IMR-90 (cell line): ENCODE measurements around the gene ALDH3B2. TPM values are rescaled to one million over a fixed set of nuclear protein-coding genes. Genes with fewer than 3 reads are reported as not detected.
A peak's percentile ranks its signal among the peaks of the same experiment; 100 is the strongest.

Experiments used
- ATAC-seq: fragments of 200-7000 bp; cut with Tn5 transposase; 2 replicates; pipeline ENCODE4 v1.9.1; 2020; ENCODE audit warnings: low read depth, mild to moderate bottlenecking, moderate library complexity
- BruUV-seq: library from RNA; stranded (reverse); fragments of 400-500 nt; replicated peaks from 2 replicates; lab custom pipeline; 2021; lab: Mats Ljungman, UMichigan
- CTCF ChIA-PET: fragments of 300-600 bp; formaldehyde crosslinking; extraction: SDS; loops from one replicate; lab custom pipeline; 2021; ENCODE audit warnings: antibody characterized with exemption; lab: Yijun Ruan, JAX
- POLR2A ChIA-PET: fragments of 300-600 bp; sonication (Branson Sonifier 250); formaldehyde crosslinking; loops from one replicate; lab custom pipeline; 2022; ENCODE audit warnings: antibody characterized with exemption; ENCODE audit not compliant: unreplicated experiment; lab: Charles Lee
- DNase-seq: peaks from one replicate; pipeline ENCODE4 v3.0.0; 2013
- H2AFZ ChIP-seq: replicated peaks from 2 replicates; pipeline ENCODE3; 2013; ENCODE audit warnings: low read length, mild to moderate bottlenecking; ENCODE audit not compliant: poor library complexity
- H2AK5ac ChIP-seq: 2 replicates; pipeline ENCODE4 v1.6.1; 2013; ENCODE audit warnings: low read depth, low read length, inconsistent platforms
- H2AK9ac ChIP-seq: replicated peaks from 2 replicates; pipeline ENCODE3; 2013; ENCODE audit warnings: mild to moderate bottlenecking, low read depth, low read length, moderate library complexity; ENCODE audit not compliant: poor library complexity
- H2BK120ac ChIP-seq: 2 replicates; pipeline ENCODE4 v1.6.1; 2013; ENCODE audit warnings: low read depth, low read length, inconsistent platforms
- H2BK15ac ChIP-seq: 3 replicates; pipeline ENCODE4 v1.6.1; 2013; ENCODE audit warnings: low read depth, low read length, inconsistent platforms
- H2BK20ac ChIP-seq: 2 replicates; pipeline ENCODE4 v1.6.1; 2013; ENCODE audit warnings: low read depth, mild to moderate bottlenecking, inconsistent platforms, low read length, moderate library complexity
- H2BK5ac ChIP-seq: 2 replicates; pipeline ENCODE4 v1.6.1; 2013; ENCODE audit warnings: mild to moderate bottlenecking, low read depth, low read length, inconsistent platforms; ENCODE audit not compliant: poor library complexity, severe bottlenecking
- H3K14ac ChIP-seq: replicated peaks from 2 replicates; pipeline ENCODE4 v1.6.1; 2013; ENCODE audit warnings: low read depth, low read length, inconsistent platforms
- H3K18ac ChIP-seq: 2 replicates; pipeline ENCODE4 v1.6.1; 2013; ENCODE audit warnings: low read depth, low read length, control low read depth
- H3K23ac ChIP-seq: 2 replicates; pipeline ENCODE4 v1.6.1; 2013; ENCODE audit warnings: low read depth, low read length, inconsistent platforms
- H3K27ac ChIP-seq: 2 replicates; pipeline ENCODE4 v1.5.1; 2013; ENCODE audit warnings: mild to moderate bottlenecking, control low read depth, low read length; ENCODE audit not compliant: insufficient read depth
- H3K27me3 ChIP-seq: 2 replicates; pipeline ENCODE4 v1.6.1; 2013; ENCODE audit warnings: low read length; ENCODE audit not compliant: control insufficient read depth, insufficient read depth
- H3K36me3 ChIP-seq: 2 replicates; pipeline ENCODE4 v1.6.1; 2013; ENCODE audit warnings: low read length, mixed read lengths; ENCODE audit not compliant: control insufficient read depth, insufficient read depth
- H3K4ac ChIP-seq: 2 replicates; pipeline ENCODE4 v1.6.1; 2013; ENCODE audit warnings: low read depth, low read length, inconsistent platforms
- H3K4me1 ChIP-seq: 2 replicates; pipeline ENCODE4 v1.6.1; 2013; ENCODE audit warnings: low read length, mixed read lengths; ENCODE audit not compliant: control insufficient read depth, insufficient read depth
- H3K4me2 ChIP-seq: 2 replicates; pipeline ENCODE4 v1.6.1; 2013; ENCODE audit warnings: low read depth, mild to moderate bottlenecking, control low read depth, low read length, moderate library complexity
- H3K4me3 ChIP-seq: 2 replicates; pipeline ENCODE4 v1.5.1; 2013; ENCODE audit warnings: low read depth, mild to moderate bottlenecking, control low read depth, low read length, moderate library complexity; ENCODE audit not compliant: insufficient read depth
- H3K56ac ChIP-seq: 2 replicates; pipeline ENCODE4 v1.6.1; 2013; ENCODE audit warnings: low read length, inconsistent platforms; ENCODE audit not compliant: insufficient read depth; ENCODE audit errors: extremely low read depth
- H3K79me1 ChIP-seq, 2 experiments: 2 replicates each; pipeline ENCODE4 v1.6.1; 2013; ENCODE audit warnings: low read length in 2 of 2, inconsistent platforms in 1 of 2, low read depth in 1 of 2
- H3K9ac ChIP-seq: 2 replicates; pipeline ENCODE4 v1.6.1; 2013; ENCODE audit warnings: low read depth, low read length, control low read depth
- H3K9me1 ChIP-seq: 2 replicates; pipeline ENCODE4 v1.6.1; 2013; ENCODE audit warnings: low read length, inconsistent platforms; ENCODE audit not compliant: insufficient read depth
- H3K9me3 ChIP-seq: 2 replicates; pipeline ENCODE4 v1.6.1; 2013; ENCODE audit warnings: low read length; ENCODE audit not compliant: control insufficient read depth, insufficient read depth
- H4K20me1 ChIP-seq: 2 replicates; pipeline ENCODE4 v1.6.1; 2013; ENCODE audit warnings: low read length, inconsistent platforms; ENCODE audit not compliant: insufficient read depth
- H4K5ac ChIP-seq: 2 replicates; pipeline ENCODE4 v1.6.1; 2013; ENCODE audit warnings: mild to moderate bottlenecking, low read depth, low read length, control low read depth
- H4K8ac ChIP-seq, 2 experiments: 2 replicates each; pipeline ENCODE4 v1.6.1; 2013; ENCODE audit warnings: low read depth in 2 of 2, low read length in 2 of 2, control low read depth in 1 of 2, inconsistent platforms in 1 of 2
- H4K91ac ChIP-seq: 2 replicates; pipeline ENCODE4 v1.6.1; 2013; ENCODE audit warnings: low read depth, low read length, inconsistent platforms; ENCODE audit not compliant: insufficient read depth
- BHLHE40 ChIP-seq: fragments of 150-350 bp; IDR thresholded peaks from 2 replicates; pipeline ENCODE4 v1.6.1; 2016; ENCODE audit warnings: mild to moderate bottlenecking, low read depth, low read length
- CEBPB ChIP-seq: IDR thresholded peaks from 2 replicates; pipeline ENCODE4 v1.6.1; 2012; ENCODE audit warnings: low read depth, low read length, improper control_type of control experiment
- CHD1 ChIP-seq: IDR thresholded peaks from 2 replicates; pipeline ENCODE4 v1.6.1; 2012; ENCODE audit warnings: low read depth, low read length, improper control_type of control experiment
- ELK1 ChIP-seq: fragments of 150-350 bp; IDR thresholded peaks from 2 replicates; pipeline ENCODE4 v1.6.1; 2016; ENCODE audit warnings: low read depth, mild to moderate bottlenecking, low read length, moderate library complexity, borderline replicate concordance
- FOS ChIP-seq: fragments of 150-350 bp; IDR thresholded peaks from 2 replicates; pipeline ENCODE4 v1.6.1; 2016; ENCODE audit warnings: low read depth, low read length
- MAFK ChIP-seq: IDR thresholded peaks from 2 replicates; pipeline ENCODE4 v1.6.1; 2012; ENCODE audit warnings: low read depth, low read length, improper control_type of control experiment
- MAZ ChIP-seq: IDR thresholded peaks from 2 replicates; pipeline ENCODE4 v1.6.1; 2012; ENCODE audit warnings: low read depth, mild to moderate bottlenecking, low read length, improper control_type of control experiment, moderate library complexity, borderline replicate concordance
- MXI1 ChIP-seq: IDR thresholded peaks from 2 replicates; pipeline ENCODE4 v1.6.1; 2012; ENCODE audit warnings: low read depth, mild to moderate bottlenecking, low read length, moderate library complexity, borderline replicate concordance
- NFE2L2 ChIP-seq: fragments of 150-350 bp; IDR thresholded peaks from 2 replicates; pipeline ENCODE4 v1.6.1; 2016; ENCODE audit warnings: low read depth, mild to moderate bottlenecking, low read length
- POLR2A ChIP-seq: IDR thresholded peaks from 2 replicates; pipeline ENCODE4 v1.6.1; 2012; ENCODE audit warnings: mild to moderate bottlenecking, low read depth, low read length
- RAD21 ChIP-seq: IDR thresholded peaks from 2 replicates; pipeline ENCODE4 v1.6.1; 2012; ENCODE audit warnings: low read length, improper control_type of control experiment
- RCOR1 ChIP-seq: IDR thresholded peaks from 2 replicates; pipeline ENCODE4 v1.6.1; 2012; ENCODE audit warnings: mild to moderate bottlenecking, low read length, improper control_type of control experiment; ENCODE audit not compliant: insufficient replicate concordance
- RFX5 ChIP-seq: IDR thresholded peaks from 2 replicates; pipeline ENCODE4 v1.8.0; 2012; ENCODE audit warnings: low read depth, mild to moderate bottlenecking, low read length, moderate library complexity
- SMC3 ChIP-seq: fragments of 150-350 bp; IDR thresholded peaks from 2 replicates; pipeline ENCODE4 v1.6.1; 2016; ENCODE audit warnings: low read depth, mild to moderate bottlenecking, antibody characterized with exemption, low read length, moderate library complexity
- USF2 ChIP-seq: fragments of 150-350 bp; IDR thresholded peaks from 2 replicates; pipeline ENCODE4 v1.6.1; 2017; ENCODE audit warnings: mild to moderate bottlenecking, antibody characterized with exemption, low read length, low read depth
- WGBS, 2 experiments: methylation state at CpG; one replicate each; pipeline versions ENCODE4 v1.1.5 to v1.1.7; 2013; ENCODE audit warnings: missing lambda C conversion rate in 2 of 2; ENCODE audit not compliant: insufficient read length in 1 of 2; ENCODE audit errors: extremely low coverage in 2 of 2; 5-methylcytosine and 5-hydroxymethylcytosine counted together
- dilution Hi-C: fragments of 300-500 bp; cut with HindIII; formaldehyde crosslinking; loops from one replicate; pipeline ENCODE4 v1.14.3; 2018; ENCODE audit warnings: low sequenced_read_pairs; ENCODE audit not compliant: unreplicated experiment
- in situ Hi-C: fragments of 300-500 bp; cut with MboI; formaldehyde crosslinking; loops from 3 replicates; pipeline ENCODE4 v1.14.3; 2019; ENCODE audit warnings: low sequenced_read_pairs, inconsistent platforms, mixed read lengths
- intact Hi-C: fragments of 100-400 bp; cut with micrococcal nuclease; formaldehyde crosslinking; loops from 2 replicates; pipeline ENCODE4 v1.10.0; 2022
- polyA plus RNA-seq, 3 experiments: library from polyadenylated mRNA; depleted of rRNA; stranded (reverse); fragments of >200 nt; gene quantifications; 2 replicates each; pipeline ENCODE4 v1.2.3, GENCODE V29; 2012; ENCODE audit warnings: low replicate concordance in 1 of 3
- total RNA-seq: library from RNA; depleted of rRNA; stranded (reverse); fragments of >200 nt; gene quantifications from 2 replicates; pipeline ENCODE4 v1.2.3, GENCODE V29; 2012

ALDH3B2 gene
- total and polyA plus RNA-seq, 2 of the 4 experiments (the other 2 are of a cell fraction): not detected

GRCh38 chr11:67613960-67614715 is 60.3 kb downstream of the ALDH3B2 start:
- POLR2A ChIA-PET: no interaction called here
- TF ChIP-seq MAFK (no peak), RCOR1 (no peak), POLR2A (no peak), CHD1 (no peak), CEBPB (no peak), RAD21 (peak; percentile 31), MAZ (no peak), FOS (no peak), USF2 (no peak), BHLHE40 (no peak), NFE2L2 (no peak), MXI1 (no peak), RFX5 (no peak), ELK1 (no peak), SMC3 (no peak; the same call in 1 of the 2 replicates)

More at GRCh38 chr11:67613960-67614715, 60.3 kb downstream of the ALDH3B2 start:
- no peak overlapping the region for H3K4me2 ChIP-seq
- H4K91ac ChIP-seq: no peak overlapping the region
- no peak overlapping the region for H3K27ac ChIP-seq
- dilution Hi-C loops (no loop called here), in situ Hi-C loops (no loop called here), intact Hi-C loops (no loop called here)
- H2AK5ac ChIP-seq: 0 out of 2 replicates have a peak overlapping the region, but pooled peaks have one; percentile 24
- no peak overlapping the region for H3K4me3 ChIP-seq
- H4K20me1 ChIP-seq: no peaks in the 10 kb centered on the region; the same call in 1 of the 2 replicates
- H2BK15ac ChIP-seq: no peak overlapping the region
- no peak overlapping the region for H3K56ac ChIP-seq
- H3K9me1 ChIP-seq: no peaks in the 10 kb centered on the region
- H4K5ac ChIP-seq: no peak overlapping the region
- H2BK120ac ChIP-seq: no peak overlapping the region
- no peak overlapping the region for H2BK5ac ChIP-seq
- no peak overlapping the region for H3K4ac ChIP-seq
- H3K4me1 ChIP-seq: no peaks in the 10 kb centered on the region
- H3K79me1 ChIP-seq: peaks cover under 1% of the 10 kb centered on the region in 2 experiments; a peak in 1 of 4 replicates
- peak overlapping the region; percentile 78 for H2AK9ac ChIP-seq
- DNase-seq (peak; percentile 13), ATAC-seq (peak; percentile 75)
- H3K9ac ChIP-seq: no peak overlapping the region
- H3K18ac ChIP-seq: no peak overlapping the region
- H3K27me3 ChIP-seq: peaks cover 20% of the 10 kb centered on the region
- no peak overlapping the region for H3K23ac ChIP-seq
- BruUV-seq: no TSS peak
- 34% methylated on average over 7 of the region's 23 CpGs; no CpG with 5 or more reads in 1 of the 2 experiments for WGBS, 2 experiments
- H2BK20ac ChIP-seq: no peak overlapping the region
- H4K8ac ChIP-seq: peak overlapping the region in 1 of 2 experiments; percentile 75; a peak in 1 of 4 replicates
- peaks cover 31% of the 10 kb centered on the region for H3K36me3 ChIP-seq
- peak overlapping the region; percentile 85 for H2AFZ ChIP-seq
- no peak overlapping the region for H3K14ac ChIP-seq
- H3K9me3 ChIP-seq: no peaks in the 10 kb centered on the region
- CTCF ChIA-PET: interaction anchor here (0.6 to 1.5 kb wide), 4 partner anchors 12 to 50 kb away, joined by 4 to 6 read pairs (median 4); partner anchors contain the start of gene NUDT8
